H1 (cell line): Measurements from ENCODE around the gene OR4X2. TPM values are rescaled to one million over a fixed set of nuclear protein-coding genes. Genes with fewer than 3 reads are reported as not detected.

ENCODE experiments used
- CTCF ChIA-PET: fragments of 300-600 bp; sonication (Branson Sonifier 250); formaldehyde crosslinking; loops from one replicate; lab custom pipeline; 2021; ENCODE audit not compliant: partially characterized antibody; lab: Charles Lee
- POLR2A ChIA-PET: fragments of 300-600 bp; sonication (Branson Sonifier 250); formaldehyde crosslinking; loops from one replicate; lab custom pipeline; 2021; ENCODE audit warnings: inconsistent platforms; ENCODE audit not compliant: partially characterized antibody; lab: Charles Lee
- DNase-seq, 2 experiments: peaks; one replicate each; pipeline versions ENCODE4 v3.0.0 to v3.0.0-alpha.2; 2010 to 2022; ENCODE audit warnings: low spot score in 2 of 2, low read depth in 1 of 2, mixed read lengths in 1 of 2
- FAIRE-seq: peaks from 2 replicates; lab custom pipeline; 2011; peaks lifted over from hg19 to GRCh38; lab: Jason Lieb, UNC
- H2AFZ ChIP-seq: 2 replicates; pipeline ENCODE4 v1.8.1; 2012; ENCODE audit warnings: low read length, inconsistent platforms
- H2AK5ac ChIP-seq: 2 replicates; pipeline ENCODE4 v1.6.1; 2013; ENCODE audit warnings: low read depth, low read length
- H2BK120ac ChIP-seq: replicated peaks from 2 replicates; pipeline ENCODE3; 2013; ENCODE audit warnings: low read depth, low read length, inconsistent platforms
- H2BK12ac ChIP-seq: 2 replicates; pipeline ENCODE4 v1.6.1; 2013; ENCODE audit warnings: low read depth, low read length
- H2BK15ac ChIP-seq: 2 replicates; pipeline ENCODE4 v1.6.1; 2013; ENCODE audit warnings: low read length
- H2BK20ac ChIP-seq: 2 replicates; pipeline ENCODE4 v1.6.1; 2013; ENCODE audit warnings: low read length
- H2BK5ac ChIP-seq: 2 replicates; pipeline ENCODE4 v1.6.1; 2013; ENCODE audit warnings: low read depth, low read length
- H3K14ac ChIP-seq: 2 replicates; pipeline ENCODE4 v1.6.1; 2013; ENCODE audit warnings: inconsistent platforms; ENCODE audit not compliant: insufficient read length
- H3K18ac ChIP-seq: 2 replicates; pipeline ENCODE4 v1.6.1; 2013; ENCODE audit warnings: low read length; ENCODE audit errors: extremely low read depth
- H3K23ac ChIP-seq: 2 replicates; pipeline ENCODE4 v1.6.1; 2013; ENCODE audit warnings: inconsistent platforms; ENCODE audit not compliant: insufficient read length
- H3K23me2 ChIP-seq: 2 replicates; pipeline ENCODE4 v1.6.1; 2013; ENCODE audit warnings: low read depth, low read length
- H3K27ac ChIP-seq: 2 replicates; pipeline ENCODE4 v1.6.1; 2011; ENCODE audit warnings: low read depth, low read length, inconsistent platforms
- H3K27me3 ChIP-seq, 4 experiments: replicated peaks in 1 of 4; 1 replicate in 1 of 4; 2 replicates in 3 of 4; pipeline versions ENCODE4 v1.6.1 to v1.8.1; 2011 to 2013; ENCODE audit warnings: low read length in 3 of 4, mild to moderate bottlenecking in 3 of 4, inconsistent platforms in 2 of 4, mixed read lengths in 2 of 4, moderate library complexity in 1 of 4; ENCODE audit not compliant: control insufficient read depth in 3 of 4, insufficient read depth in 3 of 4; ENCODE audit errors: extremely low read depth in 1 of 4
- H3K36me3 ChIP-seq, 4 experiments: 2 replicates each; pipeline versions ENCODE4 v1.6.1 to v1.8.1; 2011 to 2013; ENCODE audit warnings: mild to moderate bottlenecking in 4 of 4, low read length in 3 of 4, moderate library complexity in 2 of 4, control low read depth in 1 of 4, inconsistent platforms in 1 of 4; ENCODE audit not compliant: insufficient read depth in 4 of 4, control insufficient read depth in 2 of 4
- H3K4ac ChIP-seq: replicated peaks from 2 replicates; pipeline ENCODE3; 2013; ENCODE audit warnings: low read length, low read depth, mixed read lengths, inconsistent platforms; ENCODE audit not compliant: insufficient read length
- H3K4me1 ChIP-seq, 4 experiments: replicated peaks in 1 of 4; 1 replicate in 1 of 4; 2 replicates in 3 of 4; pipeline versions ENCODE4 v1.6.1 to v1.8.1; 2011 to 2013; ENCODE audit warnings: low read length in 3 of 4, inconsistent platforms in 2 of 4, mixed read lengths in 1 of 4; ENCODE audit not compliant: insufficient read depth in 4 of 4, control insufficient read depth in 3 of 4
- H3K4me2 ChIP-seq, 2 experiments: 2 replicates each; pipeline versions ENCODE4 v1.6.1 to v1.8.1; 2011 to 2013; ENCODE audit warnings: low read depth in 2 of 2, low read length in 2 of 2, control low read depth in 1 of 2, inconsistent platforms in 1 of 2, mild to moderate bottlenecking in 1 of 2; ENCODE audit not compliant: insufficient read depth in 1 of 2
- H3K4me3 ChIP-seq, 4 experiments: fragments of 200-600, 300-600 bp in 1 of 4; sonication (generic), shearing (Covaris generic), sonication (Bioruptor Twin) in 1 of 4; 2 replicates each; pipeline versions ENCODE4 v1.5.1 to v1.8.1; 2011 to 2016; ENCODE audit warnings: low read length in 4 of 4, low read depth in 3 of 4, control low read depth in 2 of 4, inconsistent platforms in 2 of 4, mild to moderate bottlenecking in 2 of 4, mixed read lengths in 1 of 4, moderate library complexity in 1 of 4; ENCODE audit not compliant: insufficient read depth in 2 of 4; ENCODE audit errors: extremely low read depth in 1 of 4
- H3K56ac ChIP-seq: replicated peaks from 2 replicates; pipeline ENCODE3; 2013; ENCODE audit warnings: low read depth, mild to moderate bottlenecking, mixed read lengths, low read length, inconsistent platforms; ENCODE audit not compliant: insufficient read length
- H3K79me1 ChIP-seq: 2 replicates; pipeline ENCODE4 v1.6.1; 2013; ENCODE audit warnings: low read depth, low read length, control low read depth
- H3K79me2 ChIP-seq, 2 experiments: 2 replicates each; pipeline versions ENCODE4 v1.6.1 to v1.8.1; 2012 to 2013; ENCODE audit warnings: low read length in 2 of 2, mild to moderate bottlenecking in 2 of 2, inconsistent platforms in 1 of 2; ENCODE audit not compliant: insufficient read depth in 2 of 2, control insufficient read depth in 1 of 2
- H3K9ac ChIP-seq, 4 experiments: replicated peaks in 1 of 4; 1 replicate in 1 of 4; 2 replicates in 3 of 4; pipeline versions ENCODE4 v1.6.1 to v1.8.1; 2011 to 2013; ENCODE audit warnings: low read depth in 3 of 4, low read length in 3 of 4, control low read depth in 2 of 4, mild to moderate bottlenecking in 2 of 4, moderate library complexity in 2 of 4, inconsistent platforms in 1 of 4; ENCODE audit errors: extremely low read depth in 1 of 4
- H3K9me3 ChIP-seq, 2 experiments: 2 replicates each; pipeline versions ENCODE4 v1.6.1 to v1.8.1; 2012 to 2013; ENCODE audit warnings: mild to moderate bottlenecking in 2 of 2, moderate library complexity in 2 of 2, control low read depth in 1 of 2, inconsistent platforms in 1 of 2, low read depth in 1 of 2, low read length in 1 of 2, mixed read lengths in 1 of 2; ENCODE audit not compliant: insufficient read depth in 2 of 2
- H4K20me1 ChIP-seq, 2 experiments: replicated peaks in 1 of 2; 2 replicates each; pipeline versions ENCODE3 to v1.8.1; 2011 to 2013; ENCODE audit warnings: inconsistent platforms in 2 of 2, low read length in 2 of 2, mild to moderate bottlenecking in 1 of 2; ENCODE audit not compliant: insufficient read depth in 2 of 2, control insufficient read depth in 1 of 2
- H4K5ac ChIP-seq: 2 replicates; pipeline ENCODE4 v1.6.1; 2013; ENCODE audit warnings: low read length, low read depth, mixed read lengths, inconsistent platforms; ENCODE audit not compliant: insufficient read length
- H4K8ac ChIP-seq: 2 replicates; pipeline ENCODE4 v1.8.0; 2013; ENCODE audit warnings: mild to moderate bottlenecking, moderate library complexity, low read length, inconsistent platforms; ENCODE audit not compliant: insufficient read depth; ENCODE audit errors: extremely low read depth
- H4K91ac ChIP-seq: replicated peaks from 2 replicates; pipeline ENCODE3; 2013; ENCODE audit warnings: low read length, mixed read lengths, inconsistent platforms; ENCODE audit not compliant: insufficient read length
- ASH2L ChIP-seq: fragments of 200-600, 300-600 bp; sonication (generic); IDR thresholded peaks from one replicate; pipeline ENCODE4 v1.7.1; 2017; ENCODE audit warnings: low read length
- BRCA1 ChIP-seq: IDR thresholded peaks from 2 replicates; pipeline ENCODE4 v1.6.1; 2012; ENCODE audit warnings: low read depth, low read length, improper control_type of control experiment
- CBX8 ChIP-seq: fragments of 300-800, 300-1000 bp; sonication (generic); IDR thresholded peaks from 2 replicates; pipeline ENCODE4 v1.7.1; 2016; ENCODE audit warnings: low read depth, low read length, borderline replicate concordance
- KDM4A ChIP-seq: IDR thresholded peaks from one replicate; pipeline ENCODE4 v1.7.1; 2012; ENCODE audit warnings: low read depth, mild to moderate bottlenecking, moderate library complexity, low read length, inconsistent platforms; ENCODE audit not compliant: severe bottlenecking
- KDM5A ChIP-seq: fragments of 200-600 bp; IDR thresholded peaks from 2 replicates; pipeline ENCODE4 v1.7.1; 2012; ENCODE audit warnings: mild to moderate bottlenecking, low read length, inconsistent platforms, mixed read lengths
- POLR2AphosphoS5 ChIP-seq: IDR thresholded peaks from 2 replicates; pipeline ENCODE4 v1.6.1; 2011; ENCODE audit warnings: low read depth, low read length
- RAD21 ChIP-seq, 2 experiments: IDR thresholded peaks in 1 of 2; conservative IDR thresholded peaks in 1 of 2; 2 replicates each; pipeline ENCODE4 v1.6.1; 2011; ENCODE audit warnings: low read depth in 2 of 2, low read length in 2 of 2, improper control_type of control experiment in 1 of 2, inconsistent platforms in 1 of 2, mild to moderate bottlenecking in 1 of 2, moderate library complexity in 1 of 2
- RFX5 ChIP-seq: IDR thresholded peaks from 2 replicates; pipeline ENCODE4 v1.6.1; 2011; ENCODE audit warnings: low read depth, low read length, improper control_type of control experiment, borderline replicate concordance
- SAP30 ChIP-seq: fragments of 300-600 bp; sonication (generic); IDR thresholded peaks from 2 replicates; pipeline ENCODE4 v1.7.1; 2012; ENCODE audit warnings: low read length, moderate library complexity, mild to moderate bottlenecking, inconsistent platforms; ENCODE audit not compliant: insufficient read depth, insufficient replicate concordance
- WGBS, 2 experiments: shearing (Covaris generic) in 1 of 2; methylation state at CpG; one replicate each; pipeline versions ENCODE4 v1.1.6 to v1.1.7; 2013 to 2015; ENCODE audit warnings: low lambda C conversion rate in 2 of 2, mixed read lengths in 2 of 2, inconsistent platforms in 1 of 2, low coverage in 1 of 2, missing lambda C conversion rate in 1 of 2; ENCODE audit not compliant: insufficient replicate concordance in 2 of 2, insufficient coverage in 1 of 2, insufficient read length in 1 of 2; ENCODE audit errors: extremely low coverage in 1 of 2, missing lambda C conversion rate in 1 of 2; 5-methylcytosine and 5-hydroxymethylcytosine counted together
- polyA plus RNA-seq, 7 experiments: library from polyadenylated mRNA; depleted of rRNA in 3 of 7; stranded (reverse) in 5 of 7; unstranded in 2 of 7; fragments of >200 nt in 5 of 7; fragments of 200-250 nt in 2 of 7; gene quantifications; 1 replicate in 5 of 7; 2 replicates in 1 of 7; 4 replicates in 1 of 7; pipeline versions ENCODE4 v1.2.1 to v1.2.3, GENCODE V29; 2011 to 2013; ENCODE audit warnings: missing spikeins in 2 of 7, mixed read lengths in 2 of 7
- total RNA-seq: library from RNA; stranded (reverse); fragmentation: NEBNext Ultra II Directional; extraction: Animal tissue kit (Norgen Biotek cat#: 25700); gene quantifications from 2 replicates; pipeline ENCODE4 v1.2.1, GENCODE V29; 2021

Gene OR4X2
- total and polyA plus RNA-seq, 2 of the 8 experiments (the other 6 are each of a cell fraction or from before 2014, with no cell fraction given) = not detected

DNA sequence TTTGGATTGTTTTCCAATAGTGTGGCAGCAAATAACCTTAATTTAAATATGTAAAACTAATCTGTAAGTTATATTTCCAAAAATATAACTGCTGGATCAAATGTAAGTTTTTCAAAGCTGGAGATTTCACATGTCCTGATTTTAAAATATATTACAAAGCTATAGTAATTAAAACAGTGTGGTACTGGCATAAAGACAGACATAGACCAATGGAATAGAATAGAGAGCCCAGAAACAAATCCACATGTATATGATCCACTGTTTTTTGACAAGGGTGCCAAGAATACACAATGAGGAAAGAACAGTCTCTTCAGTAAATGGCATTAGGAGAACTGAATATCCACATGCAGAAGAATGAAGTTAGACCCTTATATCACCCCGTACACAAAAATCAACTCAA, 4.0 kb downstream of the OR4X2 start:
- no peak for FAIRE-seq
- WGBS, 2 experiments = 78% methylated on average over 1 of the region's 1 CpG; no CpG with 5 or more reads in 1 of the 2 experiments

More for the DNA sequence above, 4.0 kb downstream of the OR4X2 start:
- peaks cover 46 to 47% of the 10 kb centered on the region in 2 experiments for H3K9me3 ChIP-seq
- H3K14ac ChIP-seq = no peak overlapping the region
- H3K79me1 ChIP-seq = no peaks in the 10 kb centered on the region
- ChIA-PET POLR2A (no interaction called here), CTCF (no interaction called here)
- no peaks in the 10 kb centered on the region for H3K23me2 ChIP-seq
- H3K36me3 ChIP-seq = no peaks in the 10 kb centered on the region
- no peaks in the 10 kb centered on the region for H3K27me3 ChIP-seq
- no peak overlapping the region for H2BK15ac ChIP-seq
- no peak overlapping the region for H2AFZ ChIP-seq
- H3K27ac ChIP-seq = no peak overlapping the region
- H3K56ac ChIP-seq = no peak overlapping the region
- H2AK5ac ChIP-seq = no peak overlapping the region
- H3K4me2 ChIP-seq = no peak overlapping the region
- no peak overlapping the region for H3K4ac ChIP-seq
- no peak for TF ChIP-seq KDM5A
- TF ChIP-seq SAP30 = no peak
- TF ChIP-seq RAD21 (IDR thresholded peaks at IDR 0.05 in 1 of 2, conservative IDR thresholded peaks at IDR 0.05 in 1 of 2; ENCODE audit: low read depth in 2 of 2, low read length in 2 of 2) = no peak
- TF ChIP-seq POLR2AphosphoS5 = no peak
- TF ChIP-seq BRCA1 = no peak
- TF ChIP-seq CBX8 = no peak
- no peak for TF ChIP-seq RFX5
- TF ChIP-seq KDM4A = no peak
- no peak for TF ChIP-seq ASH2L
- no peaks in the 10 kb centered on the region for H3K4me1 ChIP-seq
- H2BK120ac ChIP-seq = no peak overlapping the region
- H2BK20ac ChIP-seq = no peak overlapping the region
- H4K8ac ChIP-seq = no peak overlapping the region
- no peak overlapping the region for H3K18ac ChIP-seq
- DNase-seq = no peak
- H2BK12ac ChIP-seq = no peak overlapping the region
- no peaks in the 10 kb centered on the region for H4K20me1 ChIP-seq
- H4K91ac ChIP-seq = no peak overlapping the region
- H4K5ac ChIP-seq = no peak overlapping the region
- no peak overlapping the region for H3K9ac ChIP-seq
- H3K79me2 ChIP-seq = no peaks in the 10 kb centered on the region
- H3K23ac ChIP-seq = no peak overlapping the region
- H3K4me3 ChIP-seq = no peak overlapping the region
- H2BK5ac ChIP-seq = no peak overlapping the region
